Gastrocnemius medialis (tissue), 4 donors: ENCODE results near the gene CARD11.

ENCODE experiments used
- CTCF ChIP-seq, 5 experiments: fragments of 450-650 bp in 3 of 5; fragments of 200-600 bp in 2 of 5; sonication (generic) in 2 of 5; IDR thresholded peaks in 4 of 5; conservative IDR thresholded peaks in 1 of 5; 1 replicate in 4 of 5; 2 replicates in 1 of 5; pipeline ENCODE4 v1.5.1; 2016 to 2019; ENCODE audit warnings: antibody characterized with exemption in 5 of 5, mild to moderate bottlenecking in 3 of 5, moderate library complexity in 3 of 5
- POLR2A ChIP-seq, 2 donors: fragments of 450-650 bp; IDR thresholded peaks; one replicate each; pipeline ENCODE4 v1.6.1; 2017; ENCODE audit warnings: antibody characterized with exemption in 2 of 2, mild to moderate bottlenecking in 2 of 2, moderate library complexity in 2 of 2

- TF ChIP-seq POLR2A (IDR thresholded peaks at IDR 0.05) (no peak), CTCF (IDR thresholded peaks at IDR 0.05 in 4 of 5, conservative IDR thresholded peaks at IDR 0.05 in 1 of 5) (no peak)
These were observed 78.4 kb downstream of the CARD11 start for GRCh38 chr7:2965301-2965700.
